ENCODE data around the gene GCSH. TPM values are rescaled to one million over a fixed set of nuclear protein-coding genes. Genes with fewer than 3 reads are reported as not detected.
A peak's percentile ranks its signal among the peaks of the same experiment; 100 is the strongest.

GCSH gene
- total RNA-seq = 31.6 to 37.6 TPM (median 34.8 TPM) in 3 replicates

- TF ChIP-seq CTCF (IDR thresholded peaks at IDR 0.05; ENCODE audit: unreplicated experiment) = no peak
- H3K36me3 Mint-ChIP-seq = peaks cover 1% of the 10 kb centered on the region
- peak; percentile 97 to 98 for DNase-seq (ENCODE audit: low spot score in 2 of 2, unreplicated experiment in 2 of 2)
- H3K27ac Mint-ChIP-seq = peak within 1 kb of the TSS; percentile 43
- peaks cover 10% of the 10 kb centered on the region for H3K4me1 Mint-ChIP-seq
- H3K27me3 Mint-ChIP-seq (ENCODE audit: low read depth) = no peaks in the 10 kb centered on the region
- no peaks in the 10 kb centered on the region for H3K9me3 Mint-ChIP-seq
- peak within 1 kb of the TSS; percentile 73 for H3K4me3 Mint-ChIP-seq
Measured at GRCh38 chr16:81095953-81096714, at the start of gene GCSH. GCSH (minus strand) TSS chr16:81096395; CDS start chr16:81096278, 117 bp downstream.

- no peak overlapping the region for H3K27ac Mint-ChIP-seq
Measured at GRCh38 chr16:81143921-81144471, 47.8 kb upstream of the GCSH start.

GRCh38 chr16:81142864-81143263, 46.7 kb upstream of the GCSH start:
- TF ChIP-seq CTCF (IDR thresholded peaks at IDR 0.05; ENCODE audit: unreplicated experiment) = no peak

More at GRCh38 chr16:81143921-81144471, 47.8 kb upstream of the GCSH start:
- H3K4me3 Mint-ChIP-seq = no peak overlapping the region
- no peaks in the 10 kb centered on the region for H3K27me3 Mint-ChIP-seq (ENCODE audit: low read depth)
- H3K4me1 Mint-ChIP-seq = peaks cover 2% of the 10 kb centered on the region
- no peaks in the 10 kb centered on the region for H3K9me3 Mint-ChIP-seq
- no peak for DNase-seq (ENCODE audit: low spot score in 2 of 2, unreplicated experiment in 2 of 2)
- H3K36me3 Mint-ChIP-seq = no peaks in the 10 kb centered on the region
- no peak for TF ChIP-seq CTCF (IDR thresholded peaks at IDR 0.05; ENCODE audit: unreplicated experiment)

GRCh38 chr16:81140930-81141780, 45.0 kb upstream of the GCSH start:
- no peaks in the 10 kb centered on the region for H3K9me3 Mint-ChIP-seq
- peak; percentile 8 for TF ChIP-seq CTCF (IDR thresholded peaks at IDR 0.05; ENCODE audit: unreplicated experiment)
- DNase-seq (ENCODE audit: low spot score in 2 of 2, unreplicated experiment in 2 of 2) = no peak
- no peaks in the 10 kb centered on the region for H3K27me3 Mint-ChIP-seq (ENCODE audit: low read depth)
- H3K36me3 Mint-ChIP-seq = no peaks in the 10 kb centered on the region
- H3K4me3 Mint-ChIP-seq = no peak overlapping the region
- no peak overlapping the region for H3K27ac Mint-ChIP-seq
- peaks cover 11% of the 10 kb centered on the region for H3K4me1 Mint-ChIP-seq

More at GRCh38 chr16:81142864-81143263, 46.7 kb upstream of the GCSH start:
- DNase-seq (ENCODE audit: low spot score in 2 of 2, unreplicated experiment in 2 of 2) = no peak
- no peaks in the 10 kb centered on the region for H3K9me3 Mint-ChIP-seq
- no peak overlapping the region for H3K4me3 Mint-ChIP-seq
- H3K36me3 Mint-ChIP-seq = no peaks in the 10 kb centered on the region
- peaks cover 2% of the 10 kb centered on the region for H3K4me1 Mint-ChIP-seq
- peak overlapping the region; percentile 52 for H3K27ac Mint-ChIP-seq
- no peaks in the 10 kb centered on the region for H3K27me3 Mint-ChIP-seq (ENCODE audit: low read depth)

- H3K4me1 Mint-ChIP-seq = peaks cover 11% of the 10 kb centered on the region
- no peaks in the 10 kb centered on the region for H3K9me3 Mint-ChIP-seq
- H3K27me3 Mint-ChIP-seq (ENCODE audit: low read depth) = no peaks in the 10 kb centered on the region
- TF ChIP-seq CTCF (IDR thresholded peaks at IDR 0.05; ENCODE audit: unreplicated experiment) = no peak
- H3K4me3 Mint-ChIP-seq = no peak overlapping the region
- no peaks in the 10 kb centered on the region for H3K36me3 Mint-ChIP-seq
- DNase-seq (ENCODE audit: low spot score in 2 of 2, unreplicated experiment in 2 of 2) = no peak
- no peak overlapping the region for H3K27ac Mint-ChIP-seq
Measured at GRCh38 chr16:81138831-81139557, 42.8 kb upstream of the GCSH start.

Measured in mesothelial cell of epicardium (in vitro differentiated cells).